IMR-90 (cell line): ENCODE data around the gene IRX1. TPM values are rescaled to one million over a fixed set of nuclear protein-coding genes. Genes with fewer than 3 reads are reported as not detected.

Experiments
- ATAC-seq: fragments of 200-7000 bp; cut with Tn5 transposase; 2 replicates; pipeline ENCODE4 v1.9.1; 2020; ENCODE audit warnings: low read depth, mild to moderate bottlenecking, moderate library complexity
- BruUV-seq: library from RNA; stranded (reverse); fragments of 400-500 nt; replicated peaks from 2 replicates; lab custom pipeline; 2021; lab: Mats Ljungman, UMichigan
- CTCF ChIA-PET: fragments of 300-600 bp; formaldehyde crosslinking; extraction: SDS; loops from one replicate; lab custom pipeline; 2021; ENCODE audit warnings: antibody characterized with exemption; lab: Yijun Ruan, JAX
- POLR2A ChIA-PET: fragments of 300-600 bp; sonication (Branson Sonifier 250); formaldehyde crosslinking; loops from one replicate; lab custom pipeline; 2022; ENCODE audit warnings: antibody characterized with exemption; ENCODE audit not compliant: unreplicated experiment; lab: Charles Lee
- DNase-seq: peaks from one replicate; pipeline ENCODE4 v3.0.0; 2013
- H2AFZ ChIP-seq: replicated peaks from 2 replicates; pipeline ENCODE3; 2013; ENCODE audit warnings: low read length, mild to moderate bottlenecking; ENCODE audit not compliant: poor library complexity
- H2AK5ac ChIP-seq: 2 replicates; pipeline ENCODE4 v1.6.1; 2013; ENCODE audit warnings: low read depth, low read length, inconsistent platforms
- H2AK9ac ChIP-seq: replicated peaks from 2 replicates; pipeline ENCODE3; 2013; ENCODE audit warnings: mild to moderate bottlenecking, low read depth, low read length, moderate library complexity; ENCODE audit not compliant: poor library complexity
- H2BK120ac ChIP-seq: 2 replicates; pipeline ENCODE4 v1.6.1; 2013; ENCODE audit warnings: low read depth, low read length, inconsistent platforms
- H2BK15ac ChIP-seq: 3 replicates; pipeline ENCODE4 v1.6.1; 2013; ENCODE audit warnings: low read depth, low read length, inconsistent platforms
- H2BK20ac ChIP-seq: 2 replicates; pipeline ENCODE4 v1.6.1; 2013; ENCODE audit warnings: low read depth, mild to moderate bottlenecking, inconsistent platforms, low read length, moderate library complexity
- H2BK5ac ChIP-seq: 2 replicates; pipeline ENCODE4 v1.6.1; 2013; ENCODE audit warnings: mild to moderate bottlenecking, low read depth, low read length, inconsistent platforms; ENCODE audit not compliant: poor library complexity, severe bottlenecking
- H3K14ac ChIP-seq: replicated peaks from 2 replicates; pipeline ENCODE4 v1.6.1; 2013; ENCODE audit warnings: low read depth, low read length, inconsistent platforms
- H3K18ac ChIP-seq: 2 replicates; pipeline ENCODE4 v1.6.1; 2013; ENCODE audit warnings: low read depth, low read length, control low read depth
- H3K23ac ChIP-seq: 2 replicates; pipeline ENCODE4 v1.6.1; 2013; ENCODE audit warnings: low read depth, low read length, inconsistent platforms
- H3K27ac ChIP-seq: 2 replicates; pipeline ENCODE4 v1.5.1; 2013; ENCODE audit warnings: mild to moderate bottlenecking, control low read depth, low read length; ENCODE audit not compliant: insufficient read depth
- H3K27me3 ChIP-seq: 2 replicates; pipeline ENCODE4 v1.6.1; 2013; ENCODE audit warnings: low read length; ENCODE audit not compliant: control insufficient read depth, insufficient read depth
- H3K36me3 ChIP-seq: 2 replicates; pipeline ENCODE4 v1.6.1; 2013; ENCODE audit warnings: low read length, mixed read lengths; ENCODE audit not compliant: control insufficient read depth, insufficient read depth
- H3K4ac ChIP-seq: 2 replicates; pipeline ENCODE4 v1.6.1; 2013; ENCODE audit warnings: low read depth, low read length, inconsistent platforms
- H3K4me1 ChIP-seq: 2 replicates; pipeline ENCODE4 v1.6.1; 2013; ENCODE audit warnings: low read length, mixed read lengths; ENCODE audit not compliant: control insufficient read depth, insufficient read depth
- H3K4me2 ChIP-seq: 2 replicates; pipeline ENCODE4 v1.6.1; 2013; ENCODE audit warnings: low read depth, mild to moderate bottlenecking, control low read depth, low read length, moderate library complexity
- H3K4me3 ChIP-seq: 2 replicates; pipeline ENCODE4 v1.5.1; 2013; ENCODE audit warnings: low read depth, mild to moderate bottlenecking, control low read depth, low read length, moderate library complexity; ENCODE audit not compliant: insufficient read depth
- H3K56ac ChIP-seq: 2 replicates; pipeline ENCODE4 v1.6.1; 2013; ENCODE audit warnings: low read length, inconsistent platforms; ENCODE audit not compliant: insufficient read depth; ENCODE audit errors: extremely low read depth
- H3K79me1 ChIP-seq, 2 experiments: 2 replicates each; pipeline ENCODE4 v1.6.1; 2013; ENCODE audit warnings: low read length in 2 of 2, inconsistent platforms in 1 of 2, low read depth in 1 of 2
- H3K9ac ChIP-seq: 2 replicates; pipeline ENCODE4 v1.6.1; 2013; ENCODE audit warnings: low read depth, low read length, control low read depth
- H3K9me1 ChIP-seq: 2 replicates; pipeline ENCODE4 v1.6.1; 2013; ENCODE audit warnings: low read length, inconsistent platforms; ENCODE audit not compliant: insufficient read depth
- H3K9me3 ChIP-seq: 2 replicates; pipeline ENCODE4 v1.6.1; 2013; ENCODE audit warnings: low read length; ENCODE audit not compliant: control insufficient read depth, insufficient read depth
- H4K20me1 ChIP-seq: 2 replicates; pipeline ENCODE4 v1.6.1; 2013; ENCODE audit warnings: low read length, inconsistent platforms; ENCODE audit not compliant: insufficient read depth
- H4K5ac ChIP-seq: 2 replicates; pipeline ENCODE4 v1.6.1; 2013; ENCODE audit warnings: mild to moderate bottlenecking, low read depth, low read length, control low read depth
- H4K8ac ChIP-seq, 2 experiments: 2 replicates each; pipeline ENCODE4 v1.6.1; 2013; ENCODE audit warnings: low read depth in 2 of 2, low read length in 2 of 2, control low read depth in 1 of 2, inconsistent platforms in 1 of 2
- H4K91ac ChIP-seq: 2 replicates; pipeline ENCODE4 v1.6.1; 2013; ENCODE audit warnings: low read depth, low read length, inconsistent platforms; ENCODE audit not compliant: insufficient read depth
- BHLHE40 ChIP-seq: fragments of 150-350 bp; IDR thresholded peaks from 2 replicates; pipeline ENCODE4 v1.6.1; 2016; ENCODE audit warnings: mild to moderate bottlenecking, low read depth, low read length
- CEBPB ChIP-seq: IDR thresholded peaks from 2 replicates; pipeline ENCODE4 v1.6.1; 2012; ENCODE audit warnings: low read depth, low read length, improper control_type of control experiment
- CHD1 ChIP-seq: IDR thresholded peaks from 2 replicates; pipeline ENCODE4 v1.6.1; 2012; ENCODE audit warnings: low read depth, low read length, improper control_type of control experiment
- FOS ChIP-seq: fragments of 150-350 bp; IDR thresholded peaks from 2 replicates; pipeline ENCODE4 v1.6.1; 2016; ENCODE audit warnings: low read depth, low read length
- MAFK ChIP-seq: IDR thresholded peaks from 2 replicates; pipeline ENCODE4 v1.6.1; 2012; ENCODE audit warnings: low read depth, low read length, improper control_type of control experiment
- MAZ ChIP-seq: IDR thresholded peaks from 2 replicates; pipeline ENCODE4 v1.6.1; 2012; ENCODE audit warnings: low read depth, mild to moderate bottlenecking, low read length, improper control_type of control experiment, moderate library complexity, borderline replicate concordance
- MXI1 ChIP-seq: IDR thresholded peaks from 2 replicates; pipeline ENCODE4 v1.6.1; 2012; ENCODE audit warnings: low read depth, mild to moderate bottlenecking, low read length, moderate library complexity, borderline replicate concordance
- NFE2L2 ChIP-seq: fragments of 150-350 bp; IDR thresholded peaks from 2 replicates; pipeline ENCODE4 v1.6.1; 2016; ENCODE audit warnings: low read depth, mild to moderate bottlenecking, low read length
- POLR2A ChIP-seq: IDR thresholded peaks from 2 replicates; pipeline ENCODE4 v1.6.1; 2012; ENCODE audit warnings: mild to moderate bottlenecking, low read depth, low read length
- RAD21 ChIP-seq: IDR thresholded peaks from 2 replicates; pipeline ENCODE4 v1.6.1; 2012; ENCODE audit warnings: low read length, improper control_type of control experiment
- RCOR1 ChIP-seq: IDR thresholded peaks from 2 replicates; pipeline ENCODE4 v1.6.1; 2012; ENCODE audit warnings: mild to moderate bottlenecking, low read length, improper control_type of control experiment; ENCODE audit not compliant: insufficient replicate concordance
- RFX5 ChIP-seq: IDR thresholded peaks from 2 replicates; pipeline ENCODE4 v1.8.0; 2012; ENCODE audit warnings: low read depth, mild to moderate bottlenecking, low read length, moderate library complexity
- SMC3 ChIP-seq: fragments of 150-350 bp; IDR thresholded peaks from 2 replicates; pipeline ENCODE4 v1.6.1; 2016; ENCODE audit warnings: low read depth, mild to moderate bottlenecking, antibody characterized with exemption, low read length, moderate library complexity
- WGBS, 2 experiments: methylation state at CpG; one replicate each; pipeline versions ENCODE4 v1.1.5 to v1.1.7; 2013; ENCODE audit warnings: missing lambda C conversion rate in 2 of 2; ENCODE audit not compliant: insufficient read length in 1 of 2; ENCODE audit errors: extremely low coverage in 2 of 2; 5-methylcytosine and 5-hydroxymethylcytosine counted together
- dilution Hi-C: fragments of 300-500 bp; cut with HindIII; formaldehyde crosslinking; loops from one replicate; pipeline ENCODE4 v1.14.3; 2018; ENCODE audit warnings: low sequenced_read_pairs; ENCODE audit not compliant: unreplicated experiment
- in situ Hi-C: fragments of 300-500 bp; cut with MboI; formaldehyde crosslinking; loops from 3 replicates; pipeline ENCODE4 v1.14.3; 2019; ENCODE audit warnings: low sequenced_read_pairs, inconsistent platforms, mixed read lengths
- intact Hi-C: fragments of 100-400 bp; cut with micrococcal nuclease; formaldehyde crosslinking; loops from 2 replicates; pipeline ENCODE4 v1.10.0; 2022
- polyA plus RNA-seq, 3 experiments: library from polyadenylated mRNA; depleted of rRNA; stranded (reverse); fragments of >200 nt; gene quantifications; 2 replicates each; pipeline ENCODE4 v1.2.3, GENCODE V29; 2012; ENCODE audit warnings: low replicate concordance in 1 of 3
- total RNA-seq: library from RNA; depleted of rRNA; stranded (reverse); fragments of >200 nt; gene quantifications from 2 replicates; pipeline ENCODE4 v1.2.3, GENCODE V29; 2012
- TF ChIP-seq, protein P1 (sequence below): fragments of 150-350 bp; IDR thresholded peaks from 2 replicates; pipeline ENCODE4 v1.6.1; 2016; ENCODE audit warnings: low read depth, mild to moderate bottlenecking, low read length, moderate library complexity, borderline replicate concordance
- TF ChIP-seq, protein P2 (sequence below): fragments of 150-350 bp; IDR thresholded peaks from 2 replicates; pipeline ENCODE4 v1.6.1; 2017; ENCODE audit warnings: mild to moderate bottlenecking, antibody characterized with exemption, low read length, low read depth
- TF ChIP-seq, protein P3 (sequence below): conservative IDR thresholded peaks from 2 replicates; pipeline ENCODE4 v1.5.1; 2012; ENCODE audit warnings: mild to moderate bottlenecking, low read depth, low read length, improper control_type of control experiment

IRX1 gene
- total and polyA plus RNA-seq, 2 of the 4 experiments (the other 2 are of a cell fraction) = not detected

DNA sequence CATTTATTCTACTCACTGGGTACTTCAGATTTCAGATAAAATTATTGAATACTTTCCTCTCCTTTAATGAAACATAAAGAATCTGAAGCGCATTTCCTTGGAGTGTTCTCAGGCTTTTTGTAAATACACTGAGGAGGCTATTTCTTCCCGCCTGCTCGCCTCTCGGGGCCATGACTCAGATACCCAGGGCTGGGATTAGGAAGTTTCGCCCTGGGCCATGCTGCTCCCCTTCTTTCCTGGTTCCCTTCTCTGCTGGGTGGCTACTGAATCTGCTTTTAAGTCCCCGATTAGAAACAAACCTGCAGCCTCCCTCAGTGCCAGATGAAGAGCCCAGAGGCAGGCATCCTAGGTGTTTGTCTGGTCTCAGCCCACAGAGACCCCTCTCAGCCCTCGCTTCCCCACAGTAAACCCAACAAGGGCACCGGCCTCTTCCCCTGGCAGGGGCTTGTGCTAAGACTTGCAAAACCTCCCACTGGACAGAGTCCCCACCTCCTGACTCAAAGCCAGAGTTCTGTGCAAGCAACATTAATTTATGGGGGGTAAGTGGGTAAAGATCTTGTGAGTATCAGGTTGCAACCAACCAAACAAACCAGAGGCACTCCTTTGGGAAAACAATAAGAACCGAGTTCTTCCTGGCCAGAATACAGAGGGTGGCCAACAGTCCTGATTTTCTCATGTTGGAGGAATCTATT is 30.7 kb upstream of the IRX1 start:
- no peaks in the 10 kb centered on the region for H3K9me1 ChIP-seq
- no peak overlapping the region for H2AK9ac ChIP-seq
- no peak overlapping the region for H3K23ac ChIP-seq
- no peaks in the 10 kb centered on the region for H3K4me1 ChIP-seq
- no TSS peak for BruUV-seq
- dilution Hi-C loops (no loop called here), in situ Hi-C loops (no loop called here), intact Hi-C loops (no loop called here)
- no peak overlapping the region for H3K4me2 ChIP-seq
- H2BK5ac ChIP-seq = no peak overlapping the region
- H4K20me1 ChIP-seq = no peaks in the 10 kb centered on the region
- H2BK120ac ChIP-seq = no peak overlapping the region
- no peak overlapping the region for H3K27ac ChIP-seq
- H3K56ac ChIP-seq = no peak overlapping the region
- no peaks in the 10 kb centered on the region for H3K27me3 ChIP-seq
- no peak overlapping the region for H4K8ac ChIP-seq
- no peak overlapping the region for H3K4me3 ChIP-seq
- peaks cover 18% of the 10 kb centered on the region for H3K9me3 ChIP-seq
- no peak overlapping the region for H2AK5ac ChIP-seq
- H4K91ac ChIP-seq = no peak overlapping the region
- no peak overlapping the region for H4K5ac ChIP-seq
- no peak overlapping the region for H3K9ac ChIP-seq
- no peaks in the 10 kb centered on the region for H3K36me3 ChIP-seq
- H2BK15ac ChIP-seq = no peak overlapping the region
- no peak for ATAC-seq
- CTCF ChIA-PET = no interaction called here
- DNase-seq = no peak
- H3K18ac ChIP-seq = no peak overlapping the region
- no peak overlapping the region for H3K4ac ChIP-seq
- 44% methylated on average over 2 of the region's 9 CpGs; no CpG with 5 or more reads in 1 of the 2 experiments for WGBS, 2 experiments
- POLR2A ChIA-PET = no interaction called here
- no peak overlapping the region for H3K14ac ChIP-seq
- no peak overlapping the region for H2BK20ac ChIP-seq
- H3K79me1 ChIP-seq = no peaks in the 10 kb centered on the region
- TF ChIP-seq RAD21 = no peak
- no peak for TF ChIP-seq CHD1
- no peak for TF ChIP-seq CEBPB
- TF ChIP-seq RFX5 = no peak
- no peak for TF ChIP-seq MAFK
- TF ChIP-seq, protein P1, sequence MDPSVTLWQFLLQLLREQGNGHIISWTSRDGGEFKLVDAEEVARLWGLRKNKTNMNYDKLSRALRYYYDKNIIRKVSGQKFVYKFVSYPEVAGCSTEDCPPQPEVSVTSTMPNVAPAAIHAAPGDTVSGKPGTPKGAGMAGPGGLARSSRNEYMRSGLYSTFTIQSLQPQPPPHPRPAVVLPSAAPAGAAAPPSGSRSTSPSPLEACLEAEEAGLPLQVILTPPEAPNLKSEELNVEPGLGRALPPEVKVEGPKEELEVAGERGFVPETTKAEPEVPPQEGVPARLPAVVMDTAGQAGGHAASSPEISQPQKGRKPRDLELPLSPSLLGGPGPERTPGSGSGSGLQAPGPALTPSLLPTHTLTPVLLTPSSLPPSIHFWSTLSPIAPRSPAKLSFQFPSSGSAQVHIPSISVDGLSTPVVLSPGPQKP = no peak
- TF ChIP-seq POLR2A = no peak
- TF ChIP-seq FOS = no peak
- no peak for TF ChIP-seq MXI1
- TF ChIP-seq NFE2L2 = no peak
- no peak for TF ChIP-seq BHLHE40
- no peak for TF ChIP-seq MAZ
- TF ChIP-seq RCOR1 = no peak
- TF ChIP-seq, protein P2, sequence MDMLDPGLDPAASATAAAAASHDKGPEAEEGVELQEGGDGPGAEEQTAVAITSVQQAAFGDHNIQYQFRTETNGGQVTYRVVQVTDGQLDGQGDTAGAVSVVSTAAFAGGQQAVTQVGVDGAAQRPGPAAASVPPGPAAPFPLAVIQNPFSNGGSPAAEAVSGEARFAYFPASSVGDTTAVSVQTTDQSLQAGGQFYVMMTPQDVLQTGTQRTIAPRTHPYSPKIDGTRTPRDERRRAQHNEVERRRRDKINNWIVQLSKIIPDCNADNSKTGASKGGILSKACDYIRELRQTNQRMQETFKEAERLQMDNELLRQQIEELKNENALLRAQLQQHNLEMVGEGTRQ = no peak
- TF ChIP-seq SMC3 = no peak
- TF ChIP-seq, protein P3, sequence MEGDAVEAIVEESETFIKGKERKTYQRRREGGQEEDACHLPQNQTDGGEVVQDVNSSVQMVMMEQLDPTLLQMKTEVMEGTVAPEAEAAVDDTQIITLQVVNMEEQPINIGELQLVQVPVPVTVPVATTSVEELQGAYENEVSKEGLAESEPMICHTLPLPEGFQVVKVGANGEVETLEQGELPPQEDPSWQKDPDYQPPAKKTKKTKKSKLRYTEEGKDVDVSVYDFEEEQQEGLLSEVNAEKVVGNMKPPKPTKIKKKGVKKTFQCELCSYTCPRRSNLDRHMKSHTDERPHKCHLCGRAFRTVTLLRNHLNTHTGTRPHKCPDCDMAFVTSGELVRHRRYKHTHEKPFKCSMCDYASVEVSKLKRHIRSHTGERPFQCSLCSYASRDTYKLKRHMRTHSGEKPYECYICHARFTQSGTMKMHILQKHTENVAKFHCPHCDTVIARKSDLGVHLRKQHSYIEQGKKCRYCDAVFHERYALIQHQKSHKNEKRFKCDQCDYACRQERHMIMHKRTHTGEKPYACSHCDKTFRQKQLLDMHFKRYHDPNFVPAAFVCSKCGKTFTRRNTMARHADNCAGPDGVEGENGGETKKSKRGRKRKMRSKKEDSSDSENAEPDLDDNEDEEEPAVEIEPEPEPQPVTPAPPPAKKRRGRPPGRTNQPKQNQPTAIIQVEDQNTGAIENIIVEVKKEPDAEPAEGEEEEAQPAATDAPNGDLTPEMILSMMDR = no peak
- H2AFZ ChIP-seq = no peak overlapping the region
